ENCODE data around the gene RAB26. TPM values are rescaled to one million over a fixed set of nuclear protein-coding genes. Genes with fewer than 3 reads are reported as not detected.

The RAB26 gene
- total and polyA plus RNA-seq, 2 of the 13 experiments (the other 11 are each of a cell fraction or from before 2014, with no cell fraction given) = 0.86 to 3.6 TPM

DNA sequence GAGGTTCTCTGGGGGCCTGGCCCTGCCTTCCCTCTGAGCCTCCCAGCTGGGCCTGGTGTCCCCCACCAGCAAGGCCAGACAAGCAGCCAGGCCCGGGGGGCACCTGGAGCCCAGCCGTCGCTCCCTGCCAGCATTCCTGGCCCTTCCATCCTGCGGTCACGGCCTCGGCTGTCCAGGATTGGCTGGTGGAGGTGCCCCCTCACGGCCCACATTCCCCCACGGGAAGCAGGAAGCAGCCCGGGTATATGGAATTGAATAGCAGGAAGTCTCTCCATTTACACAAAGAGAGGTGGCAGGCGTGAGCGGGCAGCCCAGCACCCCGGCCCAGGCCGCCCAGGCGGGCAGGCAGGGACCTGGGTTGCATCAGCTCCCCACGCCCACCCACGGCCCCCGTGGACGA lies 21.7 kb downstream of the RAB26 start (continued):
- no peak for TF ChIP-seq XBP1 (CRISPR knock-in tag; IDR thresholded peaks at IDR 0.05)
- no peak for TF ChIP-seq ZNF577 (CRISPR knock-in tag; IDR thresholded peaks at IDR 0.05; ENCODE audit: borderline replicate concordance, low read depth)
- TF ChIP-seq, protein P1, sequence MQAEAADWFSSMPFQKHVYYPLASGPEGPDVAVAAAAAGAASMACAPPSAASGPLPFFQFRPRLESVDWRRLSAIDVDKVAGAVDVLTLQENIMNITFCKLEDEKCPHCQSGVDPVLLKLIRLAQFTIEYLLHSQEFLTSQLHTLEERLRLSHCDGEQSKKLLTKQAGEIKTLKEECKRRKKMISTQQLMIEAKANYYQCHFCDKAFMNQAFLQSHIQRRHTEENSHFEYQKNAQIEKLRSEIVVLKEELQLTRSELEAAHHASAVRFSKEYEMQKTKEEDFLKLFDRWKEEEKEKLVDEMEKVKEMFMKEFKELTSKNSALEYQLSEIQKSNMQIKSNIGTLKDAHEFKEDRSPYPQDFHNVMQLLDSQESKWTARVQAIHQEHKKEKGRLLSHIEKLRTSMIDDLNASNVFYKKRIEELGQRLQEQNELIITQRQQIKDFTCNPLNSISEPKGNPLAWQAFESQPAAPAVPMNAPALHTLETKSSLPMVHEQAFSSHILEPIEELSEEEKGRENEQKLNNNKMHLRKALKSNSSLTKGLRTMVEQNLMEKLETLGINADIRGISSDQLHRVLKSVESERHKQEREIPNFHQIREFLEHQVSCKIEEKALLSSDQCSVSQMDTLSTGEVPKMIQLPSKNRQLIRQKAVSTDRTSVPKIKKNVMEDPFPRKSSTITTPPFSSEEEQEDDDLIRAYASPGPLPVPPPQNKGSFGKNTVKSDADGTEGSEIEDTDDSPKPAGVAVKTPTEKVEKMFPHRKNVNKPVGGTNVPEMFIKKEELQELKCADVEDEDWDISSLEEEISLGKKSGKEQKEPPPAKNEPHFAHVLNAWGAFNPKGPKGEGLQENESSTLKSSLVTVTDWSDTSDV (CRISPR knock-in tag; IDR thresholded peaks at IDR 0.05) = no peak
- no peak for TF ChIP-seq ZNF326 (CRISPR knock-in tag; IDR thresholded peaks at IDR 0.05; ENCODE audit: borderline replicate concordance)
- TF ChIP-seq ZBTB38 (CRISPR knock-in tag; IDR thresholded peaks at IDR 0.05) = no peak

DNA sequence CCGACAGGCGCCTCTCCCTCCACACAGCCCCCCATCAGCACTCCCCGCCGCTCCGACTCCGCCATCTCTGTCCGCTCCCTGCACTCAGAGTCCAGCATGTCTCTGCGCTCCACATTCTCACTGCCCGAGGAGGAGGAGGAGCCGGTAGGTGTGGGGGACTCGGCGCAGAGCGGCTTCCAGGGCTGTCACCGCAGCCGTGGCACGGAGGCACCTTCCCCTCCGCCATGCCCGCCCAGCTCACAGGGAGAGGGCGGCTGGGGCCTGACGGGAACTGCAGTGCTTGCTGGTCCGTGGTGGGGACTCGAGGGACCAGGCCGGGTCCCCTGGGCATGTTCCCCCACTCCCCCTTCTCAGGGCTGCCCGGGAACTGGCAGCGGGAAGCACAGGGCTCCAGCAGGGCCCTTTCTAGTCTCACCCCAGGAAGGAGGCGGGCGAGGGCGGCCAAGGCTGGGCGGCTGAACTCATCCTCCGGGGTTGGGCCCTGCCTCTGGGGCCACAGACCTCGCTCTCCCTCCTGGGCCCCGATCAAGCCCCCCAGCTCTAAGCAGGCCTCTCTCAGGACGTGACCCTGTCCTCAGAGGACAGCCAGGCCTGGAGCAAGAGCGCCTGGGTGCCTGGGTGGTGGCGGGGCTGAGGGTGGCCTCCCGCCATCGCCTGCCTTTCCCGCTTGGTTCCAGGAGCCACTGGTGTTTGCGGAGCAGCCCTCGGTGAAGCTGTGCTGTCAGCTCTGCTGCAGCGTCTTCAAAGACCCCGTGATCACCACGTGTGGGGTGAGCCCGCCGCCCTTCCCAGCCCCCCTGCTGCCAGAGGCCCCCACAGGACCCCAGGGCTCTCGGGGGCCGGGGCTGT lies 22.4 kb downstream of the RAB26 start:
- ATAC-seq = no peak

More for the DNA sequence above, 22.4 kb downstream of the RAB26 start:
- intact Hi-C loops (cut with micrococcal nuclease; ENCODE audit: unreplicated experiment) = no loop called here
- no peak overlapping the region for H3K4me2 ChIP-seq (ENCODE audit: low read depth, low read length)
- H3K79me2 ChIP-seq (ENCODE audit: insufficient read depth, low read length) = no peaks in the 10 kb centered on the region
- H3K27ac ChIP-seq (ENCODE audit: extremely low read length, insufficient read depth, low read length) = no peak overlapping the region
- WGBS (ENCODE audit: low lambda C conversion rate) = 96% methylated on average over 21 of the region's 47 CpGs
- no peak overlapping the region for H3K9ac ChIP-seq (ENCODE audit: insufficient read depth, low read depth, low read length)
- peaks cover 8% of the 10 kb centered on the region for H3K4me1 ChIP-seq (ENCODE audit: insufficient read depth, low read length)
- TF ChIP-seq ZKSCAN8 (CRISPR knock-in tag; IDR thresholded peaks at IDR 0.05; ENCODE audit: borderline replicate concordance) (no peak), AGO2 (optimal IDR thresholded peaks at IDR 0.05; ENCODE audit: low read depth, low read length) (peak; percentile 67), ZFP36L1 (CRISPR knock-in tag; IDR thresholded peaks at IDR 0.05) (no peak)
- TF ChIP-seq, protein P2, sequence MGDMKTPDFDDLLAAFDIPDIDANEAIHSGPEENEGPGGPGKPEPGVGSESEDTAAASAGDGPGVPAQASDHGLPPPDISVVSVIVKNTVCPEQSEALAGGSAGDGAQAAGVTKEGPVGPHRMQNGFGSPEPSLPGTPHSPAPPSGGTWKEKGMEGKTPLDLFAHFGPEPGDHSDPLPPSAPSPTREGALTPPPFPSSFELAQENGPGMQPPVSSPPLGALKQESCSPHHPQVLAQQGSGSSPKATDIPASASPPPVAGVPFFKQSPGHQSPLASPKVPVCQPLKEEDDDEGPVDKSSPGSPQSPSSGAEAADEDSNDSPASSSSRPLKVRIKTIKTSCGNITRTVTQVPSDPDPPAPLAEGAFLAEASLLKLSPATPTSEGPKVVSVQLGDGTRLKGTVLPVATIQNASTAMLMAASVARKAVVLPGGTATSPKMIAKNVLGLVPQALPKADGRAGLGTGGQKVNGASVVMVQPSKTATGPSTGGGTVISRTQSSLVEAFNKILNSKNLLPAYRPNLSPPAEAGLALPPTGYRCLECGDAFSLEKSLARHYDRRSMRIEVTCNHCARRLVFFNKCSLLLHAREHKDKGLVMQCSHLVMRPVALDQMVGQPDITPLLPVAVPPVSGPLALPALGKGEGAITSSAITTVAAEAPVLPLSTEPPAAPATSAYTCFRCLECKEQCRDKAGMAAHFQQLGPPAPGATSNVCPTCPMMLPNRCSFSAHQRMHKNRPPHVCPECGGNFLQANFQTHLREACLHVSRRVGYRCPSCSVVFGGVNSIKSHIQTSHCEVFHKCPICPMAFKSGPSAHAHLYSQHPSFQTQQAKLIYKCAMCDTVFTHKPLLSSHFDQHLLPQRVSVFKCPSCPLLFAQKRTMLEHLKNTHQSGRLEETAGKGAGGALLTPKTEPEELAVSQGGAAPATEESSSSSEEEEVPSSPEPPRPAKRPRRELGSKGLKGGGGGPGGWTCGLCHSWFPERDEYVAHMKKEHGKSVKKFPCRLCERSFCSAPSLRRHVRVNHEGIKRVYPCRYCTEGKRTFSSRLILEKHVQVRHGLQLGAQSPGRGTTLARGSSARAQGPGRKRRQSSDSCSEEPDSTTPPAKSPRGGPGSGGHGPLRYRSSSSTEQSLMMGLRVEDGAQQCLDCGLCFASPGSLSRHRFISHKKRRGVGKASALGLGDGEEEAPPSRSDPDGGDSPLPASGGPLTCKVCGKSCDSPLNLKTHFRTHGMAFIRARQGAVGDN (CRISPR knock-in tag; IDR thresholded peaks at IDR 0.05) = 0 out of 2 replicates have a peak, but pooled peaks have one; percentile 7
- TF ChIP-seq, protein P3, sequence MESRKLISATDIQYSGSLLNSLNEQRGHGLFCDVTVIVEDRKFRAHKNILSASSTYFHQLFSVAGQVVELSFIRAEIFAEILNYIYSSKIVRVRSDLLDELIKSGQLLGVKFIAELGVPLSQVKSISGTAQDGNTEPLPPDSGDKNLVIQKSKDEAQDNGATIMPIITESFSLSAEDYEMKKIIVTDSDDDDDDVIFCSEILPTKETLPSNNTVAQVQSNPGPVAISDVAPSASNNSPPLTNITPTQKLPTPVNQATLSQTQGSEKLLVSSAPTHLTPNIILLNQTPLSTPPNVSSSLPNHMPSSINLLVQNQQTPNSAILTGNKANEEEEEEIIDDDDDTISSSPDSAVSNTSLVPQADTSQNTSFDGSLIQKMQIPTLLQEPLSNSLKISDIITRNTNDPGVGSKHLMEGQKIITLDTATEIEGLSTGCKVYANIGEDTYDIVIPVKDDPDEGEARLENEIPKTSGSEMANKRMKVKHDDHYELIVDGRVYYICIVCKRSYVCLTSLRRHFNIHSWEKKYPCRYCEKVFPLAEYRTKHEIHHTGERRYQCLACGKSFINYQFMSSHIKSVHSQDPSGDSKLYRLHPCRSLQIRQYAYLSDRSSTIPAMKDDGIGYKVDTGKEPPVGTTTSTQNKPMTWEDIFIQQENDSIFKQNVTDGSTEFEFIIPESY (CRISPR knock-in tag; IDR thresholded peaks at IDR 0.05) = peak; percentile 91
- H3K9me3 ChIP-seq (ENCODE audit: low read length) = no peaks in the 10 kb centered on the region
- ChIA-PET POLR2A (no interaction called here), CTCF (ENCODE audit: low intra/inter-chr PET ratio, low total read pairs) (no interaction called here)
- in situ Hi-C loops (cut with HindIII; ENCODE audit: extremely low pct_ligation_motif_present, low pct_unique_long_range_greater_than_20kb) = no loop called here
- BruUV-seq (replicated peaks) = no TSS peak
- no peaks in the 10 kb centered on the region for H3K27me3 ChIP-seq (ENCODE audit: control insufficient read depth in 1 of 2, insufficient read depth in 2 of 2, low read length in 2 of 2)
- FAIRE-seq (no peak), DNase-seq (ENCODE audit: low spot score) (no peak)
- H3K4me3 ChIP-seq (replicated peaks in 1 of 3; ENCODE audit: insufficient read depth in 1 of 3, low read depth in 2 of 3, low read length in 3 of 3) = no peak overlapping the region
- H2AFZ ChIP-seq (ENCODE audit: low read length) = no peak overlapping the region
- peaks cover 17 to 49% of the 10 kb centered on the region in 2 experiments; a peak in 3 of 5 replicates for H3K36me3 ChIP-seq (replicated peaks in 1 of 2; ENCODE audit: control insufficient read depth in 1 of 2, insufficient read depth in 2 of 2, low read length in 2 of 2)
- no peaks in the 10 kb centered on the region for H4K20me1 ChIP-seq (ENCODE audit: insufficient read depth, low read length)
